ENCODE measurements around the gene CLK3. TPM values are rescaled to one million over a fixed set of nuclear protein-coding genes. Genes with fewer than 3 reads are reported as not detected.
A peak's percentile ranks its signal among the peaks of the same experiment; 100 is the strongest.

The CLK3 gene
- total RNA-seq, 1 experiment from 2014 or later: 32.8 TPM

DNA sequence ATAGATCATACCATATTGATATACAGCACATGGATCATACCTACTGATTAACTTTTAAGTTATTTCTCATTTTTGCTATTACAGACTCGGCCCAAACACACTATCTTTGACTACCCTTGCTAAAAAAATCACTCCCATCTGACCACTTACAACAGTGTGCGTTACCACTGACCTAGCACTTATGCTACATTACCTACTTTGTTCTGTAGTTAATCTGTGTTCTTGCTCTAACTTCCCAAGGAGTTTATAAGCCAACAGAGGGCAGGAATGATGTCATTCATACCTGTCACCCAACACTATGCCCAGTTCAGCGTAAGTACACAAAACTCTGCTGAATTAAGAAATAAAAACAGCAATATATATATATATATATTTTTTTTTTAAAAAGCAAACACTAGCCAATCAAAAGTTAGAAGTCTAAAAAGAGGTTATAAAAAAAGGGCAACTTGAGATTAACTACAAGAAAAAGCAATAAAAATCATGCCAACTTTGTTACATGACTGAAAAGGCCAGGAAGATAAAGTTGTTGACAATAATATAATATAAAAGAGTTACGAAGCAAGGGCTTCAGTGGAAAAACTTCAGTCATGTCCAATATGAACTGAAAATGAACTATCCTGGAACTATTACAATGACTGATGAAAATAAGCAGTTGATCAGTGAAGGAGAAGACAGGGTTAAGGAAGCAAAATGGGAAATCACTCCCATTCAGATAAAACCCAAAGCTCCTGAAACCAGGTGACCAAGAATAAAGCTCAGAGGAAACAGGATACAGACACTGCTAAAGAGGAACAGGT, 46.6 kb downstream of the CLK3 start:
- in situ Hi-C loops (cut with HindIII; ENCODE audit: low sequenced_read_pairs): no loop called here
- DNase-seq (ENCODE audit: low spot score): no peak

DNA sequence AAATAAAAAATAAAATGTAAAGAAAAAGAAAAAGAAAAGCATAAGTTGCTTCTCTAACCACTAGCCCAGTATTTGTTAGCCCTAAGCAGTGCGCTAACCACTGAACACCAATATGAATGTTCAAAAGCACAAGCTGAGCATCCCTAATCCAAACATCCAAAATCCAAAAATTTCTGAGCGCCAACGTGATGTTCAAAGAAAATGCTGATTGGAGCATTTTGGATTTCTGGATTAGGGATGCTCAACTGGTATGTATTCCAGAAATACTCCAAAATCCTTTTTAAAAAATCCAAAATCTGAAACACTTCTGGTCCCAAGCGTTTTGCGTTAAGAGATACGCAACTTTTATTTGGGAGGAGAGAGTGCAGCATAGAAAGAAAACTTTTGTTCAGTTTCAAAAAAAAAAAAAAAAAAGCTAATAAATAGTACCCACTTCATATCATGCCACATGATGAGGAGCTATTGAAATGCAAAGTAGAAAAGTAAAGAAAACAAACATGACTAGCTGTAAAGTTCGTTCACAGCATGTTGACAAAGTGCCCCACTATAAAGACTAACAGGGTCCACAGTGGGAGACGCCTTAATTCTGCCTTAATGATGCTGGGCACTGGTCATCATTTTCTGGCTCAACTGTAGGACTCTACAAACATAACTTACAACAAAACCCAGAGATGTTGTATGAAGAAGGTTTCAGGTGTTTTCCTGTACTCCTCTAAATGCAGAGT, 47.8 kb downstream of the CLK3 start:
- no peak for DNase-seq (ENCODE audit: low spot score)
- in situ Hi-C loops (cut with HindIII; ENCODE audit: low sequenced_read_pairs): no loop called here

DNA sequence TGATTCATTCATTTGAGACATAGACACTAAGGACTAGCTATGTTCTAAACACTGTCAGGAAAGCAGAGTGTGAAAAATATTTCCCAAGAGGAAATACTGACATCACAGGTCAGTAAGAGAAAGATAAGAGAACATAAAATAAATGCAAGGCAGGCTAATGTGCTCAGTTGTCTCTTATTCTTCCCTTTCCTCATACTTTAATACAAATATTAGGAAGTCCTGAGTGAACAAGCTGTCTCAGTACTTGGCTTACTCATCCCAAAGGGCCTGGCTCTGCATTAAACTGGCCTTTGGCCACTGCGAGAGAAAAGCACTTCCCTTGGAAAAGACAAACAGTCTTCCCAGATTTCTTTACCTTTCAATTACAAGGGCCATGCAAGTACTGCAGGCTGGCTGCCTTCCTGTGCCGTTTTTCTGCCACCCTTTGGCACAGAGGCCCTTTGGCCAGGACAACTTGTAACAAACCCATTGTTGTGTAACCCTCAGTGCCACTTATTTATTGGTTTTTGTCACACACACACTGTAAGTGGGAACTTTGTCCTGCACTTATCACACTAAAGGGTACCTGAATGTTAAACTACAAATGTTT, 48.5 kb downstream of the CLK3 start:
- in situ Hi-C loops (cut with HindIII; ENCODE audit: low sequenced_read_pairs): no loop called here

DNA sequence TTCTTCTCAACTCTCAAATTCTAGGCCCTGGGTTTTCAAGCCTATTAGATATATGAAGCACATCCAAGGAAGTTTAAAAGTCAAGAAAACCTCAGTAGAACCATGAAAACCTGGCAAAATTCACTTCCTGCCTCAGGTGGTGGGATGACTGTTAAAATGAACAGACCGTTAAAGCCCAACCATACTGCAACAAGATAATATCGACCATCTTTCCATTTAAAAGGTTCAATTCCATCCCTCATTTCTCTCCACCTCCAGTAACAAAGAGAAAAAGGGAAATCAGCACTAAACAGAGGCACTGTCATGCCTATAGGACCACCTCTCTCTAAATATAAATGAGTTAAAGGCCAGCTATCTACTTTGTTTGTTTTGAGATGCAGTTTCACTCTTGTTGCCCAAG, 49.0 kb downstream of the CLK3 start:
- in situ Hi-C loops (cut with HindIII; ENCODE audit: low sequenced_read_pairs): no loop called here
- no peak for DNase-seq (ENCODE audit: low spot score)

More for the DNA sequence above, 48.5 kb downstream of the CLK3 start:
- peak; percentile 38 for DNase-seq (ENCODE audit: low spot score)

DNA sequence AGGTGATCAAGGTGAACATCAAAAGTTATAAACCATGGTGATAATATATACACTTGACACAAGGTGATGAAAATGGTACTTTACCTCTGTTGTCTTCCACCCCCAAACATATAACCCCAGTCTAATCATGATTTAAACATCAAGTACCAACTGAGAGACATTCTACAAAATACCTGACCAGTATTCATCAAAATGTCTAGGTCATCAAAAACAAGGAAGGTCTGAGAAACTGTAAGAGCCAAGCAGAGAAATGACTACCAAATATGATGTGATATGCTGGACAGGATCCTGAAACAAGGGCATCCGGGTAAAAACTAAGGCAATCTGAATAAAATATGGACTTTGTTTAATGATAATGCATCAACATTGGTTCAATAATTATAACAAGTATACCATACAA, 52.3 kb downstream of the CLK3 start:
- no peak for DNase-seq (ENCODE audit: low spot score)
- in situ Hi-C loops (cut with HindIII; ENCODE audit: low sequenced_read_pairs): no loop called here

DNA sequence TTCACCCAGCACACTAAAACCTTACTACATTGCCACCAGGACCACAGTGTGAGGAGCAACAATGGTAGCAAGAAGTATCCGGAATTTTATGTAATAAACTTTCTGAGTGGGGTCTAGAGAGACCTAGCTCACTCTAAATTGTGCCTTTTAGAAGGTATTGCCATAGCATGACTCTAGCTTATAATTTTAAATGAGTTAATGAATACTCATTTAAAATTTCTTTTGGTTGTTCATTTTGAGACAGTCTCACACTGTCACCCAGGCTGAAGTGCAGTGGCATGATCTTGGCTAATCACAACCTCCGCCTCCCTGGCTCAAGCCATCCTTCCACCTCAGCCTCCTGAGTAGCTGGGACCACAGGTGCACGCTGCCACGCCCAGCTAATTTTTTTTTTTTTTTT, 54.0 kb downstream of the CLK3 start:
- in situ Hi-C loops (cut with HindIII; ENCODE audit: low sequenced_read_pairs): no loop called here
- no peak for DNase-seq (ENCODE audit: low spot score)

DNA sequence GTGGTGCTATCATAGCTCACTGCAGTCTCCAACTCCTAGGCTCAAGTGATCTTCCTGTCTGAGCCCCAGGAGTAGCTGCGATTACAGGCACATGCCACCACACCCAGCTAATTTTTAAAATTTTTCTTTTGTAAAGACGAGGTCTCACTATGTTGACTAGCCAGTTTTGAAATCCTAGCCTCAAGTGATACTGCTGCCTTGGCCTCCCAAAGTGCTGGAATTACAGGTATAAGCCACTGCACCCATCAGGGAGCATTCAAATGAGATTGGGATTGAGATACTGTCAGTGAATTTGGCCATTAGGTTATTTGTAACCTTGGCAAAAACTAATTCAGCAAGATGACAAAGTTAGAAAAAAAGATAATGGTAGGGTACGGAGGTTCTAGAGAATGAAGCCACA, 58.5 kb downstream of the CLK3 start:
- no peak for DNase-seq (ENCODE audit: low spot score)
- in situ Hi-C loops (cut with HindIII; ENCODE audit: low sequenced_read_pairs): no loop called here

DNA sequence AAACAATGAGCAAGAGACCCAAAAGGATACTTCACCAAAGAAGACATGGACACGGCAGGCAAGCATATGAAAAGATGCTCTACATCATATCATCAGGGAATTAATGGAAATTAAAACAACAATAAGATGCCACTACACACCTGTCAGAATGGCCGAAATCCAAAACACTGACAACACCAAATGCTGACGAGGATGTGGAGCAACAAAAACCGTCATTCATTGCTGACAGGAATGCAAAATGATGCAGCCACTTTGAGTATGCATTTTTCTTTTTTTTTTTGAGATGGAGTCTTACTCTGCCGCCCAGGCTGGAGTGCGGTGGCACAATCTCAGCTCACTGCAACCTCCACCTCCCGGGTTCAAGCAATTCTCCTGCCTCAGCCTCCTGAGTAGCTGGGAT, 61.2 kb downstream of the CLK3 start:
- in situ Hi-C loops (cut with HindIII; ENCODE audit: low sequenced_read_pairs): no loop called here
- no peak for DNase-seq (ENCODE audit: low spot score)

Other genes starting within 250 kb of the CLK3 start
- not detected in 2 replicates for gene CYP11A1, start 248.2 kb upstream of the CLK3 start, total RNA-seq (2014; rRNA removed; shearing (Covaris generic))
- gene SEMA7A, start 181.9 kb upstream of the CLK3 start, total RNA-seq (2014; rRNA removed; shearing (Covaris generic)): 8.5 and 14.3 TPM in 2 replicates
- gene UBL7, start 154.7 kb upstream of the CLK3 start, total RNA-seq (2014; rRNA removed; shearing (Covaris generic)): 111 and 117 TPM in 2 replicates
- gene ARID3B, start 74.6 kb upstream of the CLK3 start, total RNA-seq (2014; rRNA removed; shearing (Covaris generic)): 91.6 and 92.3 TPM in 2 replicates
- 27.7 and 28.2 TPM in 2 replicates for gene EDC3, start 80.2 kb downstream of the CLK3 start, total RNA-seq (2014; rRNA removed; shearing (Covaris generic))
- gene CYP1A1, start 109.7 kb downstream of the CLK3 start, total RNA-seq (2014; rRNA removed; shearing (Covaris generic)): not detected in 2 replicates
- not detected in 2 replicates for gene CYP1A2, start 133.0 kb downstream of the CLK3 start, total RNA-seq (2014; rRNA removed; shearing (Covaris generic))
- 27.8 and 31.3 TPM in 2 replicates for gene CSK, start 166.2 kb downstream of the CLK3 start, total RNA-seq (2014; rRNA removed; shearing (Covaris generic))
- gene LMAN1L, start 197.0 kb downstream of the CLK3 start, total RNA-seq (2014; rRNA removed; shearing (Covaris generic)): not detected in 2 replicates
- gene CPLX3, start 210.8 kb downstream of the CLK3 start, total RNA-seq (2014; rRNA removed; shearing (Covaris generic)): not detected in 2 replicates
- gene ULK3, start 227.3 kb downstream of the CLK3 start, total RNA-seq (2014; rRNA removed; shearing (Covaris generic)): 32.1 and 40.9 TPM in 2 replicates

All from G401 (cell line).